Colonic mucosa (tissue), 4 donors: ENCODE data around the gene DNAJC11. TPM values are rescaled to one million over a fixed set of nuclear protein-coding genes. Genes with fewer than 3 reads are reported as not detected.

Source experiments
- DNase-seq: peaks from one replicate; pipeline ENCODE4 v3.0.0-alpha.2; 2020
- H3K27ac ChIP-seq: fragments of 200-600 bp; one replicate; pipeline ENCODE4 v1.8.0; 2021
- H3K27me3 ChIP-seq: fragments of 200-600 bp; one replicate; pipeline ENCODE4 v1.8.0; 2021
- H3K36me3 ChIP-seq: fragments of 200-600 bp; one replicate; pipeline ENCODE4 v1.8.0; 2021
- H3K4me1 ChIP-seq: fragments of 200-600 bp; one replicate; pipeline ENCODE4 v1.8.0; 2021; ENCODE audit warnings: mild to moderate bottlenecking
- H3K4me3 ChIP-seq: fragments of 200-600 bp; one replicate; pipeline ENCODE4 v1.8.0; 2021
- H3K9ac ChIP-seq, 2 donors: one replicate each; pipeline ENCODE4 v1.7.0; 2013; ENCODE audit warnings: control low read depth in 2 of 2, low read depth in 2 of 2, low read length in 2 of 2
- H3K9me3 ChIP-seq: fragments of 200-600 bp; one replicate; pipeline ENCODE4 v1.8.0; 2021
- intact Hi-C: fragments of 100-400 bp; cut with DNase I; formaldehyde crosslinking; loops from one replicate; pipeline ENCODE4 v1.14.1; 2022
- total RNA-seq, 2 donors: library from RNA; stranded (reverse); fragmentation: NEBNext Ultra II Directional in 1 of 2; extraction: Animal tissue kit (Norgen Biotek cat#: 25700) in 1 of 2; gene quantifications; one replicate each; pipeline ENCODE4 v1.2.1, GENCODE V29; 2021
- TF ChIP-seq, protein P1 (sequence below): fragments of 200-600 bp; IDR thresholded peaks from one replicate; pipeline ENCODE4 v1.8.0; 2022; ENCODE audit warnings: antibody characterized with exemption, mild to moderate bottlenecking
- donor health status: healthy.
- donor health status: DM: no; HTN: no; CAD: no.
- donor health status: DM: no; HTN: no; CAD: no.

DNAJC11 gene
- total RNA-seq, 2 donors from 2014 or later, result 70.1 to 107 TPM

DNA sequence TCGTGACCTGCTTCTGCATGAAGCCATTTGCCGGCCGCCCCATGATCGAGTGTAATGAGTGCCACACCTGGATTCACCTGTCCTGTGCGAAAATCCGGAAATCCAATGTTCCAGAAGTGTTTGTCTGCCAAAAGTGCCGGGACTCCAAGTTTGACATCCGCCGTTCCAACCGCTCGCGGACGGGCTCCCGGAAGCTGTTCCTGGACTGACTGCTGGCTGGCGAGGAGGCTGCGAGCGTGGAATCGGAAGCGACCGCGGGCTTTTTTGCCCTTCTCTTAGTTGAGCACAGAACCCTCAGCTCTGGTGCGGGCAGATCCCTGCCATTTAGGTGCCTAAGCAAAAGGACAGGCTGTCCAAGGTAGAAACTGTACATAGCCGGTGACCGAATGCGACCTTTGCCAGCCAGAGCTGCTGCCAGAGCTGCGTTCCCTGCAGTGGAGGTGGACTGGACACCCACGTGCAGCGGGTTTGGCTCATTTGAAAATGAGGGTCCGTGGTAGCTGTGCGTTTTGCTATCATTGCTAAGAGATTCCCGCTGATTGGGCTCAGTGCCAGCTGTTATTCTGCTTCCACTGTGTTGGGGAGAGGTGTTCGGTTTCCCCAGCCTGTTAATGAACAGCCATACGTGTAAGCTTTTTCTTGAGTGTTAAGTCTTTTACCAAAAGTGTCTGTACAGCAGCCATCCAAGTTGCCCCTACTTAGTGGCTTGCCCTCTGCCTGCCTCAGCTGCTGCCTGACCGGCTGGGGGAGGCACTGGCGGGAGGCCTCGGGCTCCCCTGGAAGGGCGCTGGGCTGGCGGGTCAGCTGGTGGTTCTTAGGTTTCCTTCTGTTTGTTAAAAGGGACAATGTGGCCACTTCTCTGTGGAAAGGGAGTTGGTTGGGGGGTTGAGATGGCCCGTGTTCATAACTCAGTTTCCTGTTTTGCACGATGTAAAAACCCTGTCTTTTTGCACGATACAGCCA lies 79.9 kb downstream of the DNAJC11 start:
- Histone ChIP-seq H3K4me3 (no peak overlapping the region), H3K4me1 (peaks cover 11% of the 10 kb centered on the region), H3K36me3 (no peaks in the 10 kb centered on the region), H3K9ac (no peak overlapping the region), H3K9me3 (no peaks in the 10 kb centered on the region), H3K27me3 (no peaks in the 10 kb centered on the region), H3K27ac (no peak overlapping the region)
- TF ChIP-seq, protein P1, sequence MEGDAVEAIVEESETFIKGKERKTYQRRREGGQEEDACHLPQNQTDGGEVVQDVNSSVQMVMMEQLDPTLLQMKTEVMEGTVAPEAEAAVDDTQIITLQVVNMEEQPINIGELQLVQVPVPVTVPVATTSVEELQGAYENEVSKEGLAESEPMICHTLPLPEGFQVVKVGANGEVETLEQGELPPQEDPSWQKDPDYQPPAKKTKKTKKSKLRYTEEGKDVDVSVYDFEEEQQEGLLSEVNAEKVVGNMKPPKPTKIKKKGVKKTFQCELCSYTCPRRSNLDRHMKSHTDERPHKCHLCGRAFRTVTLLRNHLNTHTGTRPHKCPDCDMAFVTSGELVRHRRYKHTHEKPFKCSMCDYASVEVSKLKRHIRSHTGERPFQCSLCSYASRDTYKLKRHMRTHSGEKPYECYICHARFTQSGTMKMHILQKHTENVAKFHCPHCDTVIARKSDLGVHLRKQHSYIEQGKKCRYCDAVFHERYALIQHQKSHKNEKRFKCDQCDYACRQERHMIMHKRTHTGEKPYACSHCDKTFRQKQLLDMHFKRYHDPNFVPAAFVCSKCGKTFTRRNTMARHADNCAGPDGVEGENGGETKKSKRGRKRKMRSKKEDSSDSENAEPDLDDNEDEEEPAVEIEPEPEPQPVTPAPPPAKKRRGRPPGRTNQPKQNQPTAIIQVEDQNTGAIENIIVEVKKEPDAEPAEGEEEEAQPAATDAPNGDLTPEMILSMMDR, result no peak
- DNase-seq, result no peak
- intact Hi-C loops, result no loop called here

DNA sequence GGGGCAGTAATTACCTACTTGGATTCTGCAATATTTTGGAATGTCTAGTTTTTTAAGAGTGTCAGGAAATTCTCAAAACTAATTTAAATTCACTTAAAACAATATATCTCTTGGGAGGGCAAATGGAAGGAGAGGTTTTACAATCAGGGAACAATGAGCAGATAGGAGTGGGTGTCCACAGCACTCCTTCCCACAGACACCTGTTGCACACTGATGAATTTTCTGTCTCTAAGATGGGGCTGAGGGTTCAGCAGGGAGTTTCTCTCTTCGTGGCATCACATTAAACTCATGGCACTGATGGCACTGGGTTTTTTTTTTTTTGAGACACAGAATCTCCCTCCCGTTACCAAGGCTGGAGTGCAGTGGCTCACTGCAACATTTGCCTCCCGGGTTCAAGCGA lies 82.6 kb downstream of the DNAJC11 start:
- no peaks in the 10 kb centered on the region for H3K36me3 ChIP-seq
- TF ChIP-seq, protein P1, result no peak
- peaks cover 3% of the 10 kb centered on the region for H3K4me1 ChIP-seq
- DNase-seq, result no peak
- H3K9ac ChIP-seq, result no peak overlapping the region
- H3K27me3 ChIP-seq, result no peaks in the 10 kb centered on the region
- no peak overlapping the region for H3K4me3 ChIP-seq
- H3K27ac ChIP-seq, result no peak overlapping the region
- intact Hi-C loops, result no loop called here
- no peaks in the 10 kb centered on the region for H3K9me3 ChIP-seq

DNA sequence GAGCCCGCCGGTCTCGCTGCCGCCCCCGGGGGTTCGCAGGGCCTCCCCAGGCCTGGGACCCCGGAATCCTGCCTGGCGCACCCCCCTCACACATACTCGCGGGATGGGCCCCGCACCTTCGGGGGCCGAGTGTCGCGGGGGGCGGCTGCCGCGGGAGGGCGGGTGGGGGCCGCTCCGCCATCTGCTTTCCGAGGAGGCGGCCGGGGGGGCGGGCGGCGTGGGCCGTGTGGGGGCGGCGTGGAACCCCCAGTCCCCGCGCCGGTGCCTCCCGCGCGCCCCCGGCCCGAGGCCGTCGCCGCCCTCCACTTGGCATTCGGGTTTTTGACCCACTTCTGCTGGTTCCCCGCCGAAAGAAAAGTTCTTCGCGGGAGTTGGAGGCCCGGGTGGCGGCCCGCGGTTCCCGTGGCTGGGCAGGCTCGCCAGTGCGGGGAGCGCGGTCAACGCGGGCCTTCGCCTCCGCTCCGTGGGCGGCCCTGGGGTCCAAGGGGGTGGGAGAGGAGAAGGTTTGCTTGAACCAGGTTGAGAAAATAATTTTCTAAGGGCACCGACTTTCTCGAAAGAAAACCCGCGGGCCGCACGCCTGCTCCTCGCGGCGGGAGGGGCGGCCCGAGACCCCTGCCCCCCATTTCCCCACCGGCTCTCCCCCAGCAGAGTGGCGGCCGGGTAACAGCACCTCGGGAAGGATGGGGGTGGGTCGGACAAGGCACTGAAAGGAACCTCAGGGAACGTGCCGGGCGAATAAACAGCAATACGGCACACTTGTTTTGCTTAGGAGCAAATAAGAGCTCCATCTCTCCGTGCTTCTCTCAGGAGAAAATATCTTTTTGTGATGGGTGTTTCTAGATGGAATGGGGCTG lies 86.5 kb downstream of the DNAJC11 start:
- intact Hi-C loops, result no loop called here
- H3K27ac ChIP-seq, result peak overlapping the region; percentile 72
- H3K27me3 ChIP-seq, result no peaks in the 10 kb centered on the region
- DNase-seq, result no peak
- H3K4me1 ChIP-seq, result peaks cover 3% of the 10 kb centered on the region
- TF ChIP-seq, protein P1, result no peak
- no peaks in the 10 kb centered on the region for H3K36me3 ChIP-seq
- no peaks in the 10 kb centered on the region for H3K9me3 ChIP-seq
- H3K9ac ChIP-seq, result peak overlapping the region; percentile 61 to 70
- H3K4me3 ChIP-seq, result peak overlapping the region; percentile 95

DNA sequence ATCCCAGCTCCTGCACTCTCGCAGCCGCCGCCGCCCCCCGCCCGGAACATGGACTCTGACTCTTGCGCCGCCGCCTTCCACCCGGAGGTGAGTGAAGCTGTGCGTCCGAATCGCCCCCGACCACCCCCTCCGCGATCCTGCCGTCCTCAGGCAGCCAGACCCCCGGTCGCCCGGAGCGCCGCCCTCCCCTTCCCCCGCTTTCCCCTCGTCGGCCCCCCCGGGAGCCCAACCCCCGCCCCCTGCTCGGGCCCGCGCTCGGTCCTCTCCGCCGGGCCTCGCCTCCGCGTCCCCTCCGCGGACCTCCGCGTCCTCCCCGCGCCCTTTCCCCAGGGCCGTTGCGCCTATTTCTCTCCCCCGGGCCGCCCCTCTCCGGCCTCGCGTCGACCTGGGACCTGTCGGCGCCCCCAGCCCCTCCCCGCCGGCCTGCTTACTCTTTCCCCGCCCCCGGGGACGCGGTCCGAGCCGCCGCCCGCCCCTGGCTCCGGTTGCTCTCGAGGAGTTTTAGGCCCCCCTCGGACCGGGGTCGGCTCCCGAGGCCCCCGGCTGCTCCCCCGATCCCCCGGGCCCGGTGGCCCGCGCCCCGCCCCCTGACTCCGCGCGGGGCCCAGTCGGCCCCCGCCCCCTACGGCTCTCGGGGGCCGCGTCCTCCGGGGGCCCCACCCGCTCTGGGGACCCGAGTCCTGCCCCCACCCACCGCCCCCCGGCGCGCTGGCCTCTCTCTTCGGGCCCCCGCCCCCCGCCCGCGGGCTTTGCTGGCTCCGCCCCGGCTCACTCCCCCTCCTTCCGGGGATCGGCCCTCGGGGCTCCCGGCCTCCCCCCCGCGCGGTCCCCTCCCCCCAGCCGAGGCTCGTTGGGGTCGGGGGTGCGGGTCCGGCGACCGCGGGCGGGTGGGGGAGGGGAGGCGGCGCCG lies 87.3 kb downstream of the DNAJC11 start:
- Histone ChIP-seq H3K9ac (peak overlapping the region; percentile 61 to 86), H3K27me3 (no peaks in the 10 kb centered on the region), H3K36me3 (no peaks in the 10 kb centered on the region), H3K27ac (peak overlapping the region; percentile 72), H3K9me3 (no peaks in the 10 kb centered on the region), H3K4me3 (peak overlapping the region; percentile 95), H3K4me1 (peaks cover 3% of the 10 kb centered on the region)
- peak; percentile 58 for DNase-seq
- intact Hi-C loops, result no loop called here
- TF ChIP-seq, protein P1, result no peak
